ENCODE measurements around the gene TMEM35B. TPM values are rescaled to one million over a fixed set of nuclear protein-coding genes. Genes with fewer than 3 reads are reported as not detected.

The TMEM35B gene
- total and polyA plus RNA-seq, 9 of the 15 experiments (the other 6 are each of a cell fraction or from before 2014, with no cell fraction given) = 11.4 to 142 (median 21.4) TPM

GRCh38 chr1:34946211-34946610 is 38.9 kb downstream of the TMEM35B start (continued):
- TF ChIP-seq ELF1 (tag; IDR thresholded peaks at IDR 0.05) (no peak), SRF (CRISPR knock-in tag; IDR thresholded peaks at IDR 0.05) (no peak), TEAD1 (CRISPR knock-in tag; IDR thresholded peaks at IDR 0.05) (no peak), L3MBTL2 (IDR thresholded peaks at IDR 0.05) (peak; percentile 86), TCF7L2 (IDR thresholded peaks at IDR 0.05; ENCODE audit: low read depth, low read length) (no peak), ARHGAP35 (IDR thresholded peaks at IDR 0.05; ENCODE audit: partially characterized antibody) (no peak), GABPB1 (CRISPR knock-in tag; IDR thresholded peaks at IDR 0.05) (no peak), MYNN (IDR thresholded peaks at IDR 0.05) (no peak), MYNN (CRISPR knock-in tag; IDR thresholded peaks at IDR 0.05) (no peak), ZNF318 (IDR thresholded peaks at IDR 0.05; ENCODE audit: borderline replicate concordance in 1 of 2, low read depth in 1 of 2) (no peak), ILF3 (IDR thresholded peaks at IDR 0.05; ENCODE audit: borderline replicate concordance) (no peak), ZBTB34 (CRISPR knock-in tag; IDR thresholded peaks at IDR 0.05) (no peak), CEBPB (tag; IDR thresholded peaks at IDR 0.05) (peak; percentile 49; the same call in 1 of the 2 replicates)
- TF ChIP-seq, protein P1, sequence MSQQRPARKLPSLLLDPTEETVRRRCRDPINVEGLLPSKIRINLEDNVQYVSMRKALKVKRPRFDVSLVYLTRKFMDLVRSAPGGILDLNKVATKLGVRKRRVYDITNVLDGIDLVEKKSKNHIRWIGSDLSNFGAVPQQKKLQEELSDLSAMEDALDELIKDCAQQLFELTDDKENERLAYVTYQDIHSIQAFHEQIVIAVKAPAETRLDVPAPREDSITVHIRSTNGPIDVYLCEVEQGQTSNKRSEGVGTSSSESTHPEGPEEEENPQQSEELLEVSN (IDR thresholded peaks at IDR 0.05; ENCODE audit: borderline replicate concordance in 1 of 2, extremely low read depth in 1 of 2, insufficient read depth in 1 of 2, insufficient read length in 1 of 2, low read depth in 1 of 2, low read length in 1 of 2, poor library complexity in 1 of 2, severe bottlenecking in 1 of 2) = peak in 1 of 2 experiments; percentile 49
